Gastroesophageal sphincter (tissue), 3 donors: ENCODE measurements around the gene APLNR.

Experiments
- CTCF ChIP-seq, 4 experiments: fragments of 200-600 bp in 2 of 4; fragments of 450-650 bp in 2 of 4; sonication (generic) in 1 of 4; IDR thresholded peaks; one replicate each; pipeline ENCODE4 v1.5.1; 2017 to 2019; ENCODE audit warnings: antibody characterized with exemption in 4 of 4, mild to moderate bottlenecking in 2 of 4, moderate library complexity in 2 of 4
- POLR2A ChIP-seq, 2 donors: fragments of 450-650 bp; IDR thresholded peaks; one replicate each; pipeline ENCODE4 v1.6.1; 2017; ENCODE audit warnings: antibody characterized with exemption in 2 of 2, mild to moderate bottlenecking in 2 of 2, moderate library complexity in 1 of 2
- POLR2AphosphoS5 ChIP-seq: sonication (generic); formaldehyde crosslinking; IDR thresholded peaks from one replicate; pipeline ENCODE4 v1.6.1; 2017; ENCODE audit warnings: antibody characterized with exemption

GRCh38 chr11:57283231-57283990 lies 46.4 kb upstream of the APLNR start:
- no peak for TF ChIP-seq POLR2AphosphoS5
- no peak for TF ChIP-seq CTCF (IDR thresholded peaks at IDR 0.05)
- TF ChIP-seq POLR2A (IDR thresholded peaks at IDR 0.05), result no peak
